HEK293T (cell line): ENCODE measurements around the gene RXRG.

Experiments
- CTCF ChIA-PET: fragments of 350-600 bp; formaldehyde crosslinking; extraction: SDS; loops from one replicate; lab custom pipeline; 2021; ENCODE audit warnings: antibody characterized with exemption, inconsistent platforms; lab: Yijun Ruan, JAX
- POLR2A ChIA-PET: fragments of 350-600 bp; formaldehyde crosslinking; extraction: SDS; loops from one replicate; lab custom pipeline; 2020; ENCODE audit warnings: antibody characterized with exemption, inconsistent platforms; lab: Yijun Ruan, JAX
- DNase-seq: peaks from one replicate; pipeline ENCODE4 v3.0.0; 2012; ENCODE audit warnings: mixed read lengths; ENCODE audit errors: extremely low spot score
- ARNT ChIP-seq: fragments of 450-650 bp; IDR thresholded peaks from 2 replicates; pipeline ENCODE4 v1.6.1; 2017; ENCODE audit warnings: mild to moderate bottlenecking
- BHLHE40 ChIP-seq: fragments of 450-650 bp; IDR thresholded peaks from 2 replicates; pipeline ENCODE4 v1.6.1; 2016; ENCODE audit warnings: mild to moderate bottlenecking, moderate library complexity, borderline replicate concordance
- CTBP1 ChIP-seq: fragments of 450-650 bp; IDR thresholded peaks from 2 replicates; pipeline ENCODE4 v1.6.1; 2016; ENCODE audit warnings: borderline replicate concordance
- ELF4 ChIP-seq: fragments of 450-650 bp; IDR thresholded peaks from 2 replicates; pipeline ENCODE4 v1.6.1; 2017; ENCODE audit warnings: antibody characterized with exemption
- FOXA1 ChIP-seq: fragments of 450-650 bp; IDR thresholded peaks from 2 replicates; pipeline ENCODE4 v1.6.1; 2016; ENCODE audit warnings: mild to moderate bottlenecking
- FOXK2 ChIP-seq: fragments of 450-650 bp; IDR thresholded peaks from 2 replicates; pipeline ENCODE4 v1.6.1; 2016; ENCODE audit warnings: mild to moderate bottlenecking
- FOXM1 ChIP-seq: fragments of 450-650 bp; IDR thresholded peaks from 2 replicates; pipeline ENCODE4 v1.6.1; 2017; ENCODE audit warnings: mild to moderate bottlenecking, borderline replicate concordance
- HDGF ChIP-seq: fragments of 450-650 bp; IDR thresholded peaks from 2 replicates; pipeline ENCODE4 v1.6.1; 2017; ENCODE audit warnings: antibody characterized with exemption, borderline replicate concordance
- L3MBTL2 ChIP-seq: fragments of 450-650 bp; conservative IDR thresholded peaks from 2 replicates; pipeline ENCODE4 v1.6.1; 2016; ENCODE audit warnings: mild to moderate bottlenecking
- LEF1 ChIP-seq: fragments of 450-650 bp; IDR thresholded peaks from 2 replicates; pipeline ENCODE4 v1.6.1; 2017; ENCODE audit warnings: mild to moderate bottlenecking, borderline replicate concordance
- NFRKB ChIP-seq: fragments of 450-650 bp; IDR thresholded peaks from 2 replicates; pipeline ENCODE4 v1.6.1; 2016; ENCODE audit warnings: mild to moderate bottlenecking, moderate library complexity
- PKNOX1 ChIP-seq: fragments of 450-650 bp; IDR thresholded peaks from 2 replicates; pipeline ENCODE4 v1.6.1; 2016
- SP1 ChIP-seq: fragments of 450-650 bp; IDR thresholded peaks from 2 replicates; pipeline ENCODE4 v1.6.1; 2017
- SUZ12 ChIP-seq: fragments of 450-650 bp; IDR thresholded peaks from 2 replicates; pipeline ENCODE4 v1.6.1; 2016; ENCODE audit warnings: mild to moderate bottlenecking
- TARDBP ChIP-seq: fragments of 450-650 bp; IDR thresholded peaks from 2 replicates; pipeline ENCODE4 v1.6.1; 2016
- ZNF384 ChIP-seq: fragments of 450-650 bp; IDR thresholded peaks from 2 replicates; pipeline ENCODE4 v1.6.1; 2016

The RXRG gene

GRCh38 chr1:165443539-165444311 lies 1.2 kb downstream of the RXRG start:
- DNase-seq, result no peak
- POLR2A ChIA-PET, result no interaction called here
- no peak for TF ChIP-seq TARDBP
- TF ChIP-seq ZNF384, result no peak
- no peak for TF ChIP-seq CTBP1
- TF ChIP-seq SP1, result no peak
- no peak for TF ChIP-seq FOXK2
- no peak for TF ChIP-seq BHLHE40
- TF ChIP-seq ARNT, result no peak
- TF ChIP-seq ELF4, result no peak
- no peak for TF ChIP-seq FOXM1
- no peak for TF ChIP-seq L3MBTL2
- TF ChIP-seq FOXA1, result no peak
- no peak for TF ChIP-seq HDGF
- TF ChIP-seq LEF1, result no peak
- TF ChIP-seq SUZ12, result no peak
- TF ChIP-seq PKNOX1, result no peak
- TF ChIP-seq NFRKB, result no peak
- CTCF ChIA-PET, result no interaction called here

- no peak for TF ChIP-seq LEF1
- TF ChIP-seq BHLHE40, result no peak
- no peak for TF ChIP-seq ELF4
- no peak for TF ChIP-seq FOXK2
- no peak for TF ChIP-seq HDGF
- no peak for TF ChIP-seq PKNOX1
- no peak for TF ChIP-seq SUZ12
- no peak for TF ChIP-seq SP1
- TF ChIP-seq TARDBP, result no peak
- no peak for TF ChIP-seq FOXM1
- no peak for TF ChIP-seq L3MBTL2
- TF ChIP-seq FOXA1, result no peak
- no peak for TF ChIP-seq NFRKB
- TF ChIP-seq ARNT, result no peak
- no peak for TF ChIP-seq CTBP1
- TF ChIP-seq ZNF384, result no peak
- CTCF ChIA-PET, result no interaction called here
- POLR2A ChIA-PET, result no interaction called here
- DNase-seq, result no peak
Observed at GRCh38 chr1:165442653-165443052, 2.3 kb downstream of the RXRG start.

- TF ChIP-seq HDGF, result no peak
- no peak for TF ChIP-seq LEF1
- no peak for TF ChIP-seq L3MBTL2
- TF ChIP-seq BHLHE40, result no peak
- POLR2A ChIA-PET, result no interaction called here
- CTCF ChIA-PET, result no interaction called here
- DNase-seq, result no peak
Observed at GRCh38 chr1:165442053-165442452, 2.9 kb downstream of the RXRG start.

- CTCF ChIA-PET, result no interaction called here
- no peak for TF ChIP-seq BHLHE40
- no peak for TF ChIP-seq PKNOX1
- no peak for TF ChIP-seq SP1
- TF ChIP-seq TARDBP, result no peak
- POLR2A ChIA-PET, result no interaction called here
- no peak for DNase-seq
Observed at GRCh38 chr1:165441166-165441880, 3.6 kb downstream of the RXRG start.

GRCh38 chr1:165439330-165439729 lies 5.6 kb downstream of the RXRG start:
- ChIA-PET POLR2A (no interaction called here), CTCF (no interaction called here)

More at GRCh38 chr1:165439330-165439729, 5.6 kb downstream of the RXRG start:
- no peak for TF ChIP-seq SUZ12
- no peak for TF ChIP-seq ARNT
- TF ChIP-seq ZNF384, result no peak
- TF ChIP-seq PKNOX1, result no peak
- TF ChIP-seq NFRKB, result no peak
- no peak for TF ChIP-seq FOXK2
- TF ChIP-seq HDGF, result no peak
- no peak for TF ChIP-seq SP1
- TF ChIP-seq ELF4, result no peak
- DNase-seq, result no peak
